GM18519 (cell line): ENCODE results near the gene MAGI2.
A peak's percentile ranks its signal among the peaks of the same experiment; 100 is the strongest.

Experiments used
- ATAC-seq: cut with Tn5 transposase; IDR thresholded peaks from one replicate; pipeline ENCODE4 v1.9.1; 2021; ENCODE audit warnings: mild to moderate bottlenecking, moderate library complexity; ENCODE audit not compliant: unreplicated experiment, low FRiP score

Gene MAGI2

DNA sequence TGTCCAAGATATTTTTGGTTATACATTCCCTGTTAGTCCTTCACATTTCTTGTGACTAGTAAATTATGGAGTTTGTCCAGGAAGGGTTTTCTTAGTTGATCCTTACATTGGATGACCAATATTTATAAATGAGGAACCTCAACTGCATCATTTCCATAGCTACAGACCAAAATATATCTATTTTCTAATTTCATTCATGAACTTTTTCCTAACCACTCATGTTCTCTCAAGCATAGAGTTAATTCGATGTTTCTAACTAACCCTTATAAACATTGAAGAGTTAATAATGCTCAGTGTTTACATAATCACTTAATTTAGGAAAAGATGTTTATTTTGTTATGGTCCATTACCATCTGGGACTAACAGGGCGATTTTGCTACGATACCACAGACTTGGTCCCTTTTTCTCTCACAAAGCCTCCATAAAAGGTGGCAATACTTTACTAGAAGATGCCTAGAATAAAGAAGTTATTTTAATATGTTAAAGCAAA is 591.0 kb downstream of the MAGI2 start:
- no peak for ATAC-seq

GRCh38 chr7:78852951-78853350 is 600.5 kb downstream of the MAGI2 start:
- no peak for ATAC-seq

DNA sequence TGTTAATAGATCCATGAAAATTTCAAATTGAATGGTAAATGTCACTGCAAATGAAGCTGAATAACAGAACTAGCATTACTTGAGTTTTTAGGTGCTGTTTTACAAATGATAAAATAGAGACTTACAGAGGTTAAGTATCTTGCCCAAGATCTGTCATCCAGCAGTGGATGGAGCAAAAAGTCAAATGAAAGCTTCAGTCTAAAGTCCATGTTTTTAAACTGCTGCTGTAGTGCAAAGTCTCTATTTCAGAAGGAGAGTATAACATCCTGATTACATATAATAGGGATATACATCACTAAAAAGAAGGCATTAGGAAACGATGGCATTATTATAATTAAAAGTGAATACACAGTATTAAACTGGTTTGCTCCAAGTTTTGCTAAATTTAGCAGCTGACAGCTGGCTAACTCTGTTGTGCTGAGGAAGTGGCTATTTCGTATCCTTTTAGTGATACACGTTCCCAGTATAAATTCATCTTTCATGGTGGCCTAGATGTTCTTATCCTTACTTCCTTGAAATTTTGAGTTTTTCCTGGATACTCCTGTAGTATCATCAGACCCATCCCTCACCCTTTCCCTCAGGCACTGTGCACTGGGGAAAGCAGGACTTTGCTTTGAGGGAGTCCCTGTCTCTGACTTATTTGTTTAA is 603.2 kb downstream of the MAGI2 start:
- no peak for ATAC-seq

- ATAC-seq, result no peak
Measured at GRCh38 chr7:78845155-78845554, 608.3 kb downstream of the MAGI2 start.

GRCh38 chr7:78842068-78842467 is 611.4 kb downstream of the MAGI2 start:
- ATAC-seq, result no peak

GRCh38 chr7:78835897-78836296 is 617.6 kb downstream of the MAGI2 start:
- no peak for ATAC-seq

DNA sequence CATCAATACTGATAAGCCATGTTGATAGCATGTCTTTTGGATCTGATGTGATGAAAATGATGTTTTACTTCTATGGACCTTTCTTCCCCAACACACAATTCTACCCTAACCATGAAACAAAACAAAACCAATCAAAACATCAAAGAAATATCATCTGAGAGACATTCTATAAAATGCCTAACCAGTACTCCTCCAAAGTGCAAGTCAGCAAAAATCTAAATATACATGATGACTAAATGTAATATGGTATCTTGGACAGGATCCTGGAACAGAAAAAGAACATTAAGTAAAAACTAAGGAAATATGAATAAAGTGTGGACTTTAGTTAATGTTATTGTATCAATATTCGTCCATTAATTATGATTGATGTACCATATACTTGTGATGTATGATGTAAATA is 625.1 kb downstream of the MAGI2 start:
- ATAC-seq, result no peak

DNA sequence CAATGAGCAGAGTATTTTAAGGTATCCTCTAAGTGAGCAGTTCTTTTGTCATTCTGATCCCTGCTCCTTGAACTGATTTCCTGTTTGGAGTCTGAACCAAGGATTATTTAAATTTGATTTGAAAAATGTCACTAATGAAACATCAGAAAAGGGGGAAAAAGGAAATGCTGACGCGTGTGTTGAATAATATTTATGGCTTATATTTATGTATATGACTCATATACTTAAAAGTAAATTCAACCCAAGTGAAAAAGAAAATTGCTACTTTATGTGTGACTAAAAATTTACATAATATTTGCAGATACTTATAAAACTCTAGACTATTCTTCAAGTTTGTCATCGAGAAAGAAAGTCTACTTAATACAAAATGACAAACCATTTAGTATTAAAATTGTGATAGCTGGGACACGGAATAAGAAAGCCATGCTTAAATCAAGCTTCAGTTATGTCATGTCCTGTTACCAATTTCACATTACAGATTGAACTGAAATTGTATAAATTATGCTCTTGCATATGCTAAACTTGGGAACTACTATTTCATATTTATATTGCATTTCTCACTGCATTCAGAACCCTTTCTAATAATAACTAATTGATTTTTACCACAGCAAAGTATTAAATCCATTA is 649.9 kb downstream of the MAGI2 start:
- no peak for ATAC-seq

DNA sequence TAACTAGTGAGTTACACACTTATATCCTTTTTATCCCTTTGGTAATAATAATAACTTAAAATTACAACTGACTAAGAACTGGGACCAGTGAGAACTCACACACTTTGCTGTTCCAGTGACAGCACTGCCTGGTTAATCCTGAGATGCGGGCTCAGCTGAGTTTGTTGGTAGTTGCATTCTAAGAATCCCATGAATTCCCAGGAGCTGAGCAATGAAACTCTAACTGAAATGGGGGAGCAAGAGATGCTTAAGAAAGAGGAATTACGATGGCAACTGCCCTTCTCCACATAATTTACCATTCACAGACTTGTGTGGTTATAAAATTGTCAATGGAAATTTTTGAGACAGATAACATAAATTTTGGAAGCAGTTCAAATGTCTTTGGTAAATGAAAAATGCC is 659.4 kb downstream of the MAGI2 start:
- ATAC-seq, result no peak

DNA sequence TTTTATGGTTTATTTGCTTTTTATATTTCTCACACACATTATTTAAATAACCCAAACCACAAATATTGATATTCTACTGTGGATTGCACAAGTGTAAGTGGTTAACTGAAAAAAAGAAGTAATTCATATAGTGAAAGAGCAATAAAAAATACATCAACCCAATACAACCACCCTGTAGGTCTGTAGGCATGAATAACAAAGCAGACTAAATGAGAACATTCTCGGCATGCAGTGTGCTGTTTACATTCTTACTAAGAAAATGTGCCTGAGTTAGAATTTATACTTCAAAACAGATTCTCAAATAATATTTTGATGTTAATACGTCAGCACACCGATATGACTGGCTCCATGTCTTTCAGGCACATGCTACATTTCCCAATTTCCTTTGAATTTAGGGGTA is 660.8 kb downstream of the MAGI2 start:
- no peak for ATAC-seq

- ATAC-seq, result no peak
Measured at GRCh38 chr7:78792006-78792405, 661.5 kb downstream of the MAGI2 start.

DNA sequence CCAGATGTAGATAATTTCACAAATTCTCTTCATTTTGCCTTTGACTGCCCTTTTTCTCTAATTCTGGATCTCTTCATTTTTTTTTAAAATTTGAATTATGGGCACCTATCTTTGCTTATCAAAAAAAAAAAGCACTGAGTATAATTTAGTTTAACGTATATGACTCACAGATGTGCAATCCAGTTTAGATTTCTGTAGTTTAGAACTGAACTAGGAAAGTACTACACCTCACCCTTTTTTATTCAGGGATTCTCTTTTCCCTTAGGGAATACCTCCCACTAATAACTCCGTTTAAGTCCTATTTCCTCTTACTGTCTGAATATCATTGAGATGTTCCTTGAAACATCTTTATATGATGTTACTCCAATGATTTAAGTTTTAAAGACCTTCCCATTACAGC is 665.0 kb downstream of the MAGI2 start:
- ATAC-seq, result no peak

GRCh38 chr7:78787854-78788253 is 665.6 kb downstream of the MAGI2 start:
- no peak for ATAC-seq

DNA sequence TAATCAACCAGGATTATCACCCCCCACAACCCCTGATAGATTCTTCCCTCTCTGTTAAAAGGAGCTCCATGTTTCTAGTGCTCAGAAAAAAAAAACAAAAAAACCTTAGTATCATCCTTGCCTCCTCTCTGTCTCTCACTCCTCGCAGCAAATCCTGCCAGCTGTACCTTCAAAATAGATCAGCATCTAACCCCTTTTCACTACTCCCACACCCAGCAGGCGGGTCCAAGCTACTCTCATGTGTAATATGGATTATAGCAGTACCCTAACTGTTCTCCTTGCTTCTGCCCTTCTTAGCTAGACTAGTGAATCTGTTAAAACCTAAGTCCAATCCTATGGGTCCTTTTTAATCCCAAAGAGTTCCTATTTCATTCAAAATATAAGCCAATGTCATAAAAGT is 667.4 kb downstream of the MAGI2 start:
- no peak for ATAC-seq

DNA sequence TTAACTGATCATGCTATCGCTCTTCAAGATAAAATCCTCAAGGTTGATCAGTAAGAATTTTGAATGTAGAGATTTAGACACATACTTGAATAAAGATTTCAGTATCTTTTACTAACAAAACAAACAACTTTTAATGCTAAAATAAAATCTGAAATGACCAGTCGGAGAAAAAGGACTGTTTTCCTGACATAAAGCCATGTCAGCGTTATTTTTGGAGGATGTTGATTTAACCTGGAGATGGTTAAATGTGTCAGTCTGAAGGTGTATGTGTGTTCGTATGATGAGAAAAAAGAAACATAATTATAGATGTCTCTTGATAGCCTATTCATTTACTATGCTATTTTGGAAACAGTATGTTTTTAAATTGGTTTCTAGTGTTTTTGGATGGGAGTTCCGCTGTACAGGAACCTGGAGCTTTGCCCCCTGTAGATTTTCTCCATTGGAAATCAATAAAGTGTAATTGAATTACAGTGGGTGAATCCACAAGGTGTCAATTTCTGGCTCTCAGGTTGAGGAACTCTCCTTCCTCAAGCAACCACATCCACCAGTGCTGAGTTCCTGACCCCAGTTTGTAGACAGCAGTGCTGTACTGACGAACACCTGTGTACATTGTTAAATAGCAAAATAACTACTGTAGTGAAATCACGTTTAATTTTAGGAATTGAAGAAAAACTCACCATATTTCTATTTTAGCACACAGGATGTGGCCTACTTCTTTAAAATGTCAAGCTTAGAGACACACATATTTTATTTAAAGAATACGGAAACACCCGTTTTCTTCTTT is 670.1 kb downstream of the MAGI2 start:
- ATAC-seq, result peak; percentile 70

DNA sequence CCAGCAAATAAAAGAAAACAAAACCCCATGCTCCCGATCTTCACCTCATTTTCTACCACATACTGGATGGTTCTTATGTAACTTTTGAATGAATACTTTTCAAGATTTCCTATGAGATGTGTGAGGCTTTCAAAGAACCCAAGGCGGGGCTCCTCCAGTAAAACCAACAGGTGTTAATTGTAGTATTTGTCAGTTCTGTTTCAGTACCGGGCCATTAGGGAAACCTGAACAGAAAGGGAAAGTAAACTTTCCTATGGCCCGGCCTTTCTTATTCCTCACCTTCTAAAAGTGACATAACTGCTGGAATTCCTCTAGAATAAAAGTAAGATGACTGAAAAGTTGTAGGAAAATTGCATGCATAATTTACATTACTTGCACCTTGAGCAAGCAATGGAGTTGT is 672.9 kb downstream of the MAGI2 start:
- ATAC-seq, result no peak

GRCh38 chr7:78779788-78780187 is 673.7 kb downstream of the MAGI2 start:
- ATAC-seq, result no peak

GRCh38 chr7:78777829-78778228 is 675.6 kb downstream of the MAGI2 start:
- no peak for ATAC-seq

- ATAC-seq, result peak; percentile 42
Measured at GRCh38 chr7:78770422-78771410, 682.8 kb downstream of the MAGI2 start.

- peak; percentile 91 for ATAC-seq
Measured at GRCh38 chr7:78769481-78770101, 683.9 kb downstream of the MAGI2 start.
